Activated CD4-positive, alpha-beta T cell treated with anti-CD3 and anti-CD28 coated beads for 1 hour (primary cell): ENCODE measurements around the gene CEACAM6.
A peak's percentile ranks its signal among the peaks of the same experiment; 100 is the strongest.
"Not testable (repeated sequence)": the region's sequence is repeated elsewhere in the genome, so short reads cannot be mapped to it uniquely, and the experiment has no call there.

Experiments
- DNase-seq: peaks from one replicate; pipeline ENCODE4 v3.0.0-alpha.2; 2020

The CEACAM6 gene

GRCh38 chr19:41750248-41751134 is 4.8 kb upstream of the CEACAM6 start:
- not testable (repeated sequence) for DNase-seq

GRCh38 chr19:41753159-41753558 is 2.2 kb upstream of the CEACAM6 start:
- DNase-seq: peak; percentile 64

DNA sequence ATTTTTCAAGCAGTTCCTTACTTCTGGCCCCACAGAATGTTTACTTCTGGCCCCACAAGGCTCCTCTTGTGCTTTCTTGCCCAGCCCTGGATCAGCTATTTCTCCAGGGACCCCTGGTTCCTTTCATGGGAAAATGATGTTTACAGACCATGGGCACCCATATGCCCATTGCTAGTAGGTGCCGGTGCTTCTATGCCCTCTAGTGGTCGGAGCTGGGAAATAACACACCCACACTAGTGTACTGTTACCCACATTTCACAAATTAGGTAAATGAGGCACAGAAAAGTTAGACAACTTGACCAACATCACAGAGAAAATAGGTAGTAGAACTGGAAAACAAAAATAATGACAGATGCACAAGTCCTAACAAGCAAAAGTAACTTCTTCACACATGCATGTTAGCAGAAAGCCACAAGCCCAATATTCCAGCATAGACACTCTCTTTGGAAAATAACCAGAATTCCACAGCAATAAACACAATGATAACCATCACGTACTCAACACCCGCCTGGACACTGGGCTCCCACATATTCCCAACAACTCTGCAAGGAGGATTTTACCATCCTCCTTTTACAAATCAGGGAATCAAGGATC is 1.3 kb upstream of the CEACAM6 start:
- DNase-seq: peak; percentile 41

- DNase-seq: no peak
Measured at GRCh38 chr19:41758846-41759245, 3.5 kb downstream of the CEACAM6 start.

DNA sequence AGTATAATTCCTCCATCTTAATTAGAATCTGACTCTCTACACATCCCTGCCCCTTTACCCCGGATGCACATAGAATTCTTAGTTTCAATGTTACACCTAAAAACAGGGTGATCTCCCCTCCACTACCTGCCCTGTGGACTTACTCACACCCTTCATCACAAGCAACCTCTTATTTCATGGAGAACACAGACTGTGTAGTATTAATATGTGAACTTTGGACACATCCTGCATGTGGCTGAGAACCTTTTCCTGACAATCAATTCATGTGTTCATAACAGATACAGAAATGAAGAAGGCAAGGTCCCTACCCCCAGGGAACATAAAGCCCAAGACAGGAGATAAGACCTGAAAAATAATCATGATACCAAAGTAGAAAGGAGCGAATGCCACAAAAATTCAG is 11.8 kb downstream of the CEACAM6 start:
- DNase-seq: no peak

GRCh38 chr19:41768105-41768504 is 12.8 kb downstream of the CEACAM6 start:
- DNase-seq: not testable (repeated sequence)

DNA sequence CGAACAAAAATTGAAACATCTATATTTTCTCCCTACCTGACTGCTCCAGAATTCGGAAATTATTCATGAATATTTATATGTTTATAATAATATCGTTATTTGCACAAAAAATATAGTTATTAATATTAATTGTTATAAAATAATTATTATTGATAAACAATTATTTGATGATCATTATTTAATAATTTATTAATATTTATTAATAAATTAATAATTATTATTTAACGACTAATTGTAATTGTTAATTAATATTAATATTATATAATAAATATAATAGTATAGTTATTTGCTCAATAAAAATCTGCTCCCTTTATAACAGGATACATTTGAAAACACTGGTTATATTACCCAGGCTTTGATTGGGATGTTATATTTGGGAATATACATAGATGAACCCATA is 14.3 kb downstream of the CEACAM6 start:
- no peak for DNase-seq

DNA sequence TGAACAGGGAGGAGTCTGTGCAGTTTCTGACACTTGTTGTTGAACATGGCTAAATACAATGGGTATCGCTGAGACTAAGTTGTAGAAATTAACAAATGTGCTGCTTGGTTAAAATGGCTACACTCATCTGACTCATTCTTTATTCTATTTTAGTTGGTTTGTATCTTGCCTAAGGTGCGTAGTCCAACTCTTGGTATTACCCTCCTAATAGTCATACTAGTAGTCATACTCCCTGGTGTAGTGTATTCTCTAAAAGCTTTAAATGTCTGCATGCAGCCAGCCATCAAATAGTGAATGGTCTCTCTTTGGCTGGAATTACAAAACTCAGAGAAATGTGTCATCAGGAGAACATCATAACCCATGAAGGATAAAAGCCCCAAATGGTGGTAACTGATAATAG is 16.1 kb downstream of the CEACAM6 start:
- no peak for DNase-seq

- DNase-seq: peak; percentile 34
Measured at GRCh38 chr19:41774515-41774980, 19.2 kb downstream of the CEACAM6 start.

- DNase-seq: no peak
Measured at GRCh38 chr19:41776700-41777099, 21.4 kb downstream of the CEACAM6 start.

- DNase-seq: no peak
Measured at GRCh38 chr19:41783612-41784011, 28.3 kb downstream of the CEACAM6 start.

GRCh38 chr19:41784312-41784711 is 29.0 kb downstream of the CEACAM6 start:
- DNase-seq: no peak

- no peak for DNase-seq
Measured at GRCh38 chr19:41784743-41785142, 29.4 kb downstream of the CEACAM6 start.

DNA sequence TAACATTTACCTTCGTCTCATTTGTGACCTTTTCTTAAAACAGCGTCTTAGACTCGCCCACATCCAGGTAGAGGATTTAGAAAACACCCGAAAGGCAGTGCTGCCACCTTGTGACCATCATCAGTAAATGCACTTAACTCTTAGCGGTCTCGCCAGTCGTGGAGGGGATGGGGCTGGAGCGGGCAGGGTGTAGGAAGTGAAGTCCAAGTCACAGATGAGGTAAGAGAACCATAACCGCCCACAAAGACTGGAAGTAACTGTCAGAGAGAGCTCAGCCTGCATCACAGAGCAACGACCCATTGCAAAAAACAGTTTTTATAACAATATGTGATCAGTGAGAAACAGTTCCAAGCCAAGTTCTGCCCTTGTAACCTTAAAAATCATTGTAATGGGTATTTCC is 30.3 kb downstream of the CEACAM6 start:
- peak; percentile 56 for DNase-seq

GRCh38 chr19:41787055-41787454 is 31.7 kb downstream of the CEACAM6 start:
- DNase-seq: no peak

DNA sequence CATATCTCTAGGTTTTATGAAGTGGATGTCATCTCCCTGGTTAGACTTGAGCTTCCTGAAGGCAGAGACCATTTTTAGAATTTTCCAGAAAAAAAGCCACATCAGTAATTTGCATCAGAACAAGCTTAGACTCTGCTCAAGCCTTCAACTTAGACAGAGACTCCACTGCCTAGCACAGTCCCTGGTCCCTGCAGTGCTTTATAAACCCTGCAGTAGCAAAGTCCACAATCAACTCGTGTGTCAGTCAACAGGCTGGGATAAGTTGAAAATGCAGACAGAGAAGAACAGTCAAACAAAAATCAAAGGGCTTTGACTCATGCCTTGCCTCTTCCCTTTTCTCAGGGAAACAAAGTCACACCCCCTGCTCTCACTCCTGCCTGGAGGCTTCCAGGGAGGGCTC is 33.2 kb downstream of the CEACAM6 start:
- not testable (repeated sequence) for DNase-seq

DNA sequence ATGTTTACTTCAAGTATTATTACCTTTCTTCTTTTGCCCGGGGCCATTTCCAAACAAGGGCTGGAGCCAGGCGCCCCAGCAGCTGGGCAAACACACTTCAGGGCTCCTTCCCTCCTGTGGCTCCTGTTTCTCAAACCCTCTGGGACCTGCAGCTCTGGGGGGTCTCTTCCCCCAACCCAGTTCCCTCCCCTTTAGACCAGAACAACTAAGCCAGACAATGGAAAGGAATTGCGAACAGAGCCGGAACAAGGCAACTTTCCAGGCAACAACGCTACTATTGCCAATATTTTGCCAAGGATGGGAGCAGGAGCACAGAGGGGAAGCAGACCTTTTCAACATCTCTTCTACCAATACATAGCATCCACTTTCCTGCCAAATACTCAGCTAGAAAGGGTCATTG is 33.7 kb downstream of the CEACAM6 start:
- not testable (repeated sequence) for DNase-seq

DNA sequence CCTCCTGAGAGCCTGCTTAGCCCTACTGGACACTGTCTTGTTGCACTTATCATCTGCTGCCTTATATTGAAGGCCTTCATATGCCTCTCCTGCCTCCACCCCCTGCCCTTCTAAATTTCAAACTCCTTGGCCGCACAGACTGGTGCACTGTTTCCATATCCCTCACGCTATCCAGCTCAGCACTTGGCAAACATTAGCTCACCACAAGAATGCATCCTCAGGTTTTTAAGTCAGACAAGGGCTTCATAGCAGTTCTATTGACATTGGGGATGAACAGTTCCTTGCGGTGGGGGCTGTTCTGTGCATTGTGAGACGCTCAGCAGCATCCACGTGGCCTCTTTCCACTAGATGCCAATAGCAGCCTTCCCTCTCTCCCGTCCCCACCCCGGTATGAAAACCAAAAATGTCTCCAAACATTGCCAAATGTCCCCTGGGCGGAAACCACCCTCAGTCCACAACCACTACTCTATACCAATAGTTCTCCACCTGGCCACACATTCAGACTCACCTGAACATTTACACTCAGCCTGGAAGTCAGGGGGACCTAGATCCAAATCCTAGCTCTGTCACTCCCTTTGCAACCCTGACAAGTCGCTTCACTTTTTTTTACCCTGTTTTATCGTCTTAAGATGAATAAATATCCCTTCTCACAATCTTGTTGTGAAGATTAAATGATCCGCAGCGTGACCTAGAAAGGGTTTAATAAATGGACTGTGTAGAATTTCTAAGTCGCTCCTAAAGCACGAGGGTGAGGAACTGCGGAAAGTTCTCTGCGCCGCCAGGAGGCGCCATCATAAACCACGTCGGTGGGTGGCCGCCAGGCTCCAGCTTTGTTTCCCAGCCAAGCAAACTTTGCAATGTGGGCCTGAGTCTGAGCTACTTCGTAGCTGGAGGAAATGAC is 37.4 kb downstream of the CEACAM6 start:
- DNase-seq: peak; percentile 13

GRCh38 chr19:41793414-41793727 is 38.0 kb downstream of the CEACAM6 start:
- DNase-seq: no peak

- peak; percentile 33 for DNase-seq
Measured at GRCh38 chr19:41795031-41795461, 39.7 kb downstream of the CEACAM6 start.

DNA sequence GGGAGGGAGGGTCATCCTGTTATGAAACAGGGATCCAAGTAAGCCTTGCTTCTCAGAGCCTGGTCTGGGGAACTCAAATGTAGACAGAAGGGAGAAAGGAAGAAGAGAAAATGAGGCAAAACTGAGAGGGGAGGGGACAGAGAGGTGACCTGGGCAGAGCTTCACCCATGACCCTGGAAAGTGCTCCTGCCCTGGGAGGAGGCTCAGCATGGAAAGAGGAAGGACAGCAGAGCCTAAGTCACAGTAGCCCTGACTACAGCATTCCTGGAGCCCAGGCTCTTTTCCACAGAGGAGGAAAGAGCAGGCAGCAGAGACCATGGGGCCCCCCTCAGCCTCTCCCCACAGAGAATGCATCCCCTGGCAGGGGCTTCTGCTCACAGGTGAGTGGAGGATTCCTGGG is 41.0 kb downstream of the CEACAM6 start, which contains the start of gene CEACAM3:
Gene CEACAM3 (plus strand): TSS at position 226 of the 400 bp plus-strand sequence. CDS start 91 bp downstream, at position 317.
- DNase-seq: no peak

DNA sequence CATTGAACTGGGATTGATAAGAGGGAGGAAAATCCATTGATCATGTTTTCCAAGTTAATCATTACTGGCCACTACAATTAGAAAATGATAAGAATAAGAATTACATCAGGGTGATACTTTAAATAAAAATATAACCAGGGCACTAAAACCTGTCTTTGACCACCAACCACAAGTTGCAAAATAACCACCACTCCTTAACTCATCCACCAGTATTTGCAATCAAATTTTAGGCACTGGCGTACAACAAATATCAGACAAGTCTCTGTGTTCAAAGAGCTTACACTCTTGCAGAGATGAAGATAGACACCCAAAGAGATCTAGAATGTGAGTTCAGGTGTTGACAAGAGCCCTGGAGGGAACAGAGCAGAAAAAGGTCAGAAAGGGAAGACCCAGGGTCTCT is 41.6 kb downstream of the CEACAM6 start:
- DNase-seq: no peak

DNA sequence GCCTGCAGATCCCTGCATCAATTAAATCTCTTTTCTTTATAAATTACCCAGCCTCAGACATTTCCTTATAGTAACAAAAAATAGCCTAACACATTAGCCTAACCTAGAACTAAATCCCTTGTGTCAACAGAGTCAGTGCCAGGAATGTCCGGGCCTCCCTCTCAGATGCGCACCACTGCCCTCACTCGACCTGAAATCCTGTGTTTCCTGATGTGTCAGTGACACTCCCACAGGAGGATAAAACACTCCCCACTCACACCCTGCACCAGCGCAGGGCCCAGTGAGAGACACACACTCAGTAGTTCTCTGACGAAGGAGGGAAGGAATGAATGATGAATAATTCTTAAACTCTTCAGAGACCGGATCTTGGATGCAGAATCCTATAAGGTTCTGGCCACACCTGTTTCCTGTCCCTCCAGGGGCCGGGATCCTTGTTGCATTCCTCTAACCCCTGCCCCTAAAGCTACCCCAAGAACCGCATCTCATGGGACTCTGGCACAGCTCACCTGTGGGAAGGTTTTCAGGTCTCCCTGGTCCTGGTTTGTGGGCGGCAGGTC is 44.2 kb downstream of the CEACAM6 start:
- no peak for DNase-seq
